ENCODE data around the gene PLXDC1. TPM values are rescaled to one million over a fixed set of nuclear protein-coding genes. Genes with fewer than 3 reads are reported as not detected.

PLXDC1 gene
- total RNA-seq, 1 donor from 2014 or later = 19.5 TPM

DNA sequence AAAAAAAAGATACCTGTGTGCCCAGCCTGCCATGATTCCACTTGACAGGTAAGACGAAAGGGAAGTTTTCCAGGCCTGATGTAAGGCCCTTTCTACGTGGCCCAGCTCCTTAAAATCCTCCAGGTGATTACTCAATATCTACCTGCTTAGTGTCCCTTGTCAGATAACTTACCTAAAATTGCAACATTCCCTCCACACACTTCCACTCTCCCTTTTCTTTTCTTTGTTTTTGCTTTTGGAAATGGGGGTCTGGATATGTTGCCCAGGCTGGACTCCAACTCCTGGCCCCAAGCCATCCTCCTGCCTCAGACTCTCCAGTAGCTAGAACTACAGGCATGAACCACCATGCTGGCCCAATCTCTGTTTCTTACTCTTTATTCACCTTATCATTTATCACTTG is 7.2 kb upstream of the PLXDC1 start:
- Histone ChIP-seq H3K27ac (no peak overlapping the region), H3K4me1 (no peaks in the 10 kb centered on the region), H3K36me3 (no peaks in the 10 kb centered on the region), H3K9me3 (no peaks in the 10 kb centered on the region), H3K4me3 (no peak overlapping the region), H3K27me3 (ENCODE audit: low read depth) (no peaks in the 10 kb centered on the region)
- intact Hi-C loops (cut with DNase I) = no loop called here
- no peak for DNase-seq
- ATAC-seq = no peak
- TF ChIP-seq, protein P1, sequence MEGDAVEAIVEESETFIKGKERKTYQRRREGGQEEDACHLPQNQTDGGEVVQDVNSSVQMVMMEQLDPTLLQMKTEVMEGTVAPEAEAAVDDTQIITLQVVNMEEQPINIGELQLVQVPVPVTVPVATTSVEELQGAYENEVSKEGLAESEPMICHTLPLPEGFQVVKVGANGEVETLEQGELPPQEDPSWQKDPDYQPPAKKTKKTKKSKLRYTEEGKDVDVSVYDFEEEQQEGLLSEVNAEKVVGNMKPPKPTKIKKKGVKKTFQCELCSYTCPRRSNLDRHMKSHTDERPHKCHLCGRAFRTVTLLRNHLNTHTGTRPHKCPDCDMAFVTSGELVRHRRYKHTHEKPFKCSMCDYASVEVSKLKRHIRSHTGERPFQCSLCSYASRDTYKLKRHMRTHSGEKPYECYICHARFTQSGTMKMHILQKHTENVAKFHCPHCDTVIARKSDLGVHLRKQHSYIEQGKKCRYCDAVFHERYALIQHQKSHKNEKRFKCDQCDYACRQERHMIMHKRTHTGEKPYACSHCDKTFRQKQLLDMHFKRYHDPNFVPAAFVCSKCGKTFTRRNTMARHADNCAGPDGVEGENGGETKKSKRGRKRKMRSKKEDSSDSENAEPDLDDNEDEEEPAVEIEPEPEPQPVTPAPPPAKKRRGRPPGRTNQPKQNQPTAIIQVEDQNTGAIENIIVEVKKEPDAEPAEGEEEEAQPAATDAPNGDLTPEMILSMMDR (IDR thresholded peaks at IDR 0.05) = no peak

DNA sequence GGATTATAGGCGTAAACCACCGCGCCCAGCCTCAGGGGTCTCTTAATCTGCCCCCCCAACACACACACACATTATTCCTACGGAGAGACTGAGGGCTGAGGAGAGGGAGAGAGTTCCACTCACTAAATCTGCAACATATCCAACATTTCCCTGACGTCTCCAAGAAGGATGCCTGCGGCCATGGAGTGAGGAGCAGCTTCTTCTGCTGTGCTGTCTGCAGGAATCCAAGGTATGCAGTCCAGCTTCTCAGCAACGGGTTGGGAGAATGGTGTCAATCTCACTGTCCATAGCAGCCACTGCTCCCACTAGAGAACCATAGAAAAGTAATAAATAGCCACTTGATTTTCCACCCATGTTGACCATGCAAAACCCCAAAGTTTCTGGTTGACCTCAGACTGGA is 5.1 kb upstream of the PLXDC1 start:
- Histone ChIP-seq H3K4me1 (peaks cover 13% of the 10 kb centered on the region), H3K27me3 (ENCODE audit: low read depth) (no peaks in the 10 kb centered on the region), H3K9me3 (no peaks in the 10 kb centered on the region), H3K27ac (no peak overlapping the region), H3K4me3 (no peak overlapping the region), H3K36me3 (no peaks in the 10 kb centered on the region)
- TF ChIP-seq, protein P1 (IDR thresholded peaks at IDR 0.05) = no peak
- ATAC-seq (no peak), DNase-seq (no peak)
- intact Hi-C loops (cut with DNase I) = no loop called here

DNA sequence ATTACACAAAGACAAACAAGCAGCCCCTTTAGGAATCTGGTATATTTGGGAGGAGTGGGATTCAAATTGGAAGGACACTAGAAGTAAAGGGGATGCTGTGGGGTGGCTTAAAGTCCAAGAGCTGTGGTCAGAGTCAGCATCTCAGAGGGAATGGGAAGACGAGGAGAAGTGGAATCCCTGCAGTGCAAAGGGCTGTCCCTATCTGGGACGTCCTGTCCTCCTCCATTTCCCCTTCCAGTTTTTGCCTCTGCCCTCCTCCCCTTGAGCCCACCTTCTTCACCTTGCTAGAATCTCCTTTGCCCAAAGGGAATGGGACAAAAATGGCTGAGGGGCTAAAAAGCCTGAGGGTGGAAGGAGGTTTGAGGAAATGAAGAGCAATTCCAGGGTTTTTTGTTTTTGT is 4.2 kb upstream of the PLXDC1 start:
- no peak for ATAC-seq
- H3K36me3 ChIP-seq = no peaks in the 10 kb centered on the region
- intact Hi-C loops (cut with DNase I) = no loop called here
- no peak overlapping the region for H3K4me3 ChIP-seq
- peaks cover 17% of the 10 kb centered on the region for H3K4me1 ChIP-seq
- H3K27ac ChIP-seq = no peak overlapping the region
- H3K27me3 ChIP-seq (ENCODE audit: low read depth) = peaks cover 6% of the 10 kb centered on the region
- no peaks in the 10 kb centered on the region for H3K9me3 ChIP-seq
- DNase-seq = no peak
- TF ChIP-seq, protein P1 (IDR thresholded peaks at IDR 0.05) = no peak

DNA sequence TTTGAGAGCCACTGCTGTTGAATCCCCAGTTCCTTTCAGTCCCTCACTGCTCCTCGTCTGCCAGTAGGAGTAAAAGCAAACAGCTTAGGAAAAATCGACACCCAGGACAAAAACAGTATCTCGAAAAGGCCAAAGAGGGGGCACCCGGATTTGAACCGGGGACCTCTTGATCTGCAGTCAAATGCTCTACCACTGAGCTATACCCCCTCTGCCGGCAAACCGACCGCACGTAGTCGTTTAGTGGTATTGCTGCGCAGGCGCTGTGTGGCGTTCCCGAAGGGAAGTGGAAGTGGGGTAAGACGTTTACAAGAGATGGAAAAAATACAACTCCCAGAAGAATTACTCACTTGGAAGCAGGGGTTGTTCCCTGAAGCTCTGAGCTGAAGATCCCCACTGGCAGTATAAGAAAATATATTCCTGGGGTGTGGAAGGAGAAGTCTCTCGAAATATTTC is 2.2 kb upstream of the PLXDC1 start:
- peaks cover 12% of the 10 kb centered on the region for H3K27me3 ChIP-seq (ENCODE audit: low read depth)
- peak overlapping the region; percentile 85 for H3K27ac ChIP-seq
- ATAC-seq (peak; percentile 89 to 91), DNase-seq (peak; percentile 89)
- TF ChIP-seq, protein P1 (IDR thresholded peaks at IDR 0.05) = no peak
- H3K9me3 ChIP-seq = no peaks in the 10 kb centered on the region
- H3K4me3 ChIP-seq = peak overlapping the region; percentile 78
- peaks cover 18% of the 10 kb centered on the region for H3K4me1 ChIP-seq
- no peaks in the 10 kb centered on the region for H3K36me3 ChIP-seq
- intact Hi-C loops (cut with DNase I) = no loop called here

DNA sequence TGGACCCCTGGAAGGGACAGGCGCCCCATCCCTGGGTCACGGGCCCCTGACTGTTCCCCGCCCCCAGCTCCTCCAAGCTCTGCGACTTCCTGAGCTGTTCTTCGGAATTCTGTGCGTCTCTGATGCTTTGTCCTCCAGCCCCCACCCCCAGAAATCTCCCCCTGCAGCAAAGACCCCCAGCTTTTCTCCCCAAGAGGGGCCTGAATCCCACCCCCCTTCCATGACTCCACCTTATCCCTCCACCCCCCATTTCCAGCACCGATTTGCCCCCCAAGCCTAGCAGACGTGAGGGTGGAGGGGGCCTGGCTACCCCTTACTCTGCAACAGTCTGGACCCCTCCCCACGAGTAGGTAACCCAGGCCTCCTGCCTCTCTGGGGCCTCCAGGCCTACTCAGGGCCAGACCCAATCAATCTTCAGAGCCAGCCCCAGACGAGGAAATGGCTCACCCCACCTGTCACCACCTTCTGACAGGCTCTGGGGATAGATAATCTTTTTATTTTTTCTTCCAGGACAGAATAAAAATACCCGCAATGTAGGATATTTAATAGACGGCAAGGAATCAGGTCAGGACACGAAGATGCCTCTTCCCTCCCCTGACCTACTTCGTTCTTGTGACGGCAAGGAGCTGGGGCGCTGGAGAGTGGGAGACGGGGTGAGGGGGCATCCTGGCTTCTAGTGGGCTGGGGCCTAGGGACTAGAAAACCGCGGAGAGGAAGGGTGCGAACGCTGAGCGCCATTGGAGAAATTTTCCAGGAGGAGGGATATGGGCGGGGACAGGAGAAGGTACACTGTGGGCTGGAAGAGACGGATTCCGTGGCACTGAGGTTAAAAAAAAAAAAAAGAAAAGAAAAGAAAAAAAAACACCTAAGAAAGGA is 744 bp upstream of the PLXDC1 start:
- Histone ChIP-seq H3K4me3 (peak overlapping the region; percentile 78), H3K9me3 (no peaks in the 10 kb centered on the region), H3K4me1 (peaks cover 18% of the 10 kb centered on the region), H3K27me3 (ENCODE audit: low read depth) (peaks cover 12% of the 10 kb centered on the region), H3K27ac (peak overlapping the region; percentile 25), H3K36me3 (no peaks in the 10 kb centered on the region)
- TF ChIP-seq, protein P1 (IDR thresholded peaks at IDR 0.05) = no peak
- ATAC-seq (peak in 1 of 2 donors; percentile 1), DNase-seq (no peak)
- intact Hi-C loops (cut with DNase I) = no loop called here

All from lower lobe of right lung (tissue), 2 donors.